Lower leg skin (tissue), 4 donors: ENCODE data around the gene ALOX5. TPM values are rescaled to one million over a fixed set of nuclear protein-coding genes. Genes with fewer than 3 reads are reported as not detected.
"Not testable (repeated sequence)": the region's sequence is repeated elsewhere in the genome, so short reads cannot be mapped to it uniquely, and the experiment has no call there.

ENCODE experiments used
- DNase-seq, 2 donors: peaks; one replicate each; pipeline ENCODE4 v3.0.0-alpha.2; 2019; ENCODE audit warnings: low spot score in 2 of 2
- H3K4me3 ChIP-seq: fragments of 200-600 bp; sonication (generic); 2 replicates; pipeline ENCODE4 v1.5.1; 2017; ENCODE audit warnings: mild to moderate bottlenecking, low read depth; ENCODE audit not compliant: poor library complexity, severe bottlenecking
- CTCF ChIP-seq, 3 donors: fragments of 450-650 bp; IDR thresholded peaks; one replicate each; pipeline ENCODE4 v1.5.1; 2016; ENCODE audit warnings: antibody characterized with exemption in 3 of 3, mild to moderate bottlenecking in 3 of 3, moderate library complexity in 2 of 3
- POLR2A ChIP-seq, 2 donors: fragments of 450-650 bp; IDR thresholded peaks; one replicate each; pipeline ENCODE4 v1.6.1; 2016 to 2017; ENCODE audit warnings: antibody characterized with exemption in 2 of 2, mild to moderate bottlenecking in 1 of 2, moderate library complexity in 1 of 2
- WGBS, 2 donors: methylation state at CpG; one replicate each; pipeline ENCODE4 v1.1.5; 2018; 5-methylcytosine and 5-hydroxymethylcytosine counted together
- intact Hi-C: fragments of 100-400 bp; cut with DNase I; formaldehyde crosslinking; loops from one replicate; pipeline ENCODE4 v1.15.0; 2023; ENCODE audit warnings: low total_unique reads
- total RNA-seq, 4 donors: library from RNA; depleted of rRNA; stranded (reverse); fragments of >200 nt; gene quantifications; one replicate each; pipeline ENCODE4 v1.1.0, GENCODE V29; 2016

ALOX5 gene
- total RNA-seq, 4 donors from 2014 or later: 7.4 to 16.0 (median 11.9) TPM

GRCh38 chr10:45403151-45403550 is 29.1 kb downstream of the ALOX5 start:
- WGBS, 2 donors: 82 to 85% methylated on average over 8 of the region's 8 CpGs
- TF ChIP-seq POLR2A (IDR thresholded peaks at IDR 0.05) (no peak), CTCF (IDR thresholded peaks at IDR 0.05) (no peak)
- no peak for DNase-seq
- no peak overlapping the region for H3K4me3 ChIP-seq
- intact Hi-C loops: no loop called here

- no peak overlapping the region for H3K4me3 ChIP-seq
- TF ChIP-seq CTCF (IDR thresholded peaks at IDR 0.05) (no peak), POLR2A (IDR thresholded peaks at IDR 0.05) (no peak)
- no peak for DNase-seq
- intact Hi-C loops: no loop called here
- 67 to 68% methylated on average over 10 of the region's 10 CpGs for WGBS, 2 donors
Measured at GRCh38 chr10:45404087-45404769, 30.2 kb downstream of the ALOX5 start.

DNA sequence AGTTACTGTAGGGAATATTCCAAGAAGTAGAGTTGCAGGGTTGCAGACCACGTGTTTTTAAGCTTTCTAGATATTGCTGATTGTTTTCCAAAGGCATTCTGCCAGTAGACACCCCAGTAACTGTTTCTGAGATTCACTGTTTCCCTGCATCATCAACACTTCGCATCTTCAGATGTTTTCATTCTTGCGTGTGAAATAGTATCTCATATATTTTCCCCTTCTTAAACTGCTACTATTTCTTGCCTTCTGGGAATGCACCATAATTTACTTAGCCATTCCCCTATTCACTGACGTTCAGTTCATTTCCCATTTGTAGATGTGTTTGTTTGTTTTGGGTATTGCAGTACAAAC is 30.7 kb downstream of the ALOX5 start:
- TF ChIP-seq CTCF (IDR thresholded peaks at IDR 0.05) (no peak), POLR2A (IDR thresholded peaks at IDR 0.05) (no peak)
- WGBS, 2 donors: 50 to 56% methylated on average over 4 of the region's 4 CpGs
- no peak for DNase-seq
- intact Hi-C loops: no loop called here
- no peak overlapping the region for H3K4me3 ChIP-seq

DNA sequence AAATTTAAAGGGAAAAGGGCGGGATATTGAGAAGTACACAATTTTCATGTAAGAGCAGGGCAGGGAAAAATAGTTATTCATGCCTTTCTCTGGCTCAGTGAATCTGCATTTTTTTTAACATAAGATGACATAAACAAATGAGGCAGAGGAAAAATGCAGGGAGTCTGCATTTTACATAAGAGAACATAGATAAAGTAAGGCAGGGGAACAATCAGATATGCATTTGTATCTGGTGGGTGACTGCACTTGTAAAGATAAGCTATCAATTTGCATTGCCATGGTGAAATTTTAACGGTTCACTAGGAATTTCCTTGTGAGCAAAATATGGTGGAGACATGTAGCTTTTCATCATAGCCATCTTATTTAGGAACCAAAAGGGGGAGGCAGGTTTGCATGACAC is 33.5 kb downstream of the ALOX5 start:
- TF ChIP-seq POLR2A (IDR thresholded peaks at IDR 0.05): no peak
- TF ChIP-seq CTCF (IDR thresholded peaks at IDR 0.05): no peak
- intact Hi-C loops: no loop called here
- H3K4me3 ChIP-seq: no peak overlapping the region
- DNase-seq: no peak
- 56 to 58% methylated on average over 2 of the region's 2 CpGs for WGBS, 2 donors

GRCh38 chr10:45408421-45409319 is 34.7 kb downstream of the ALOX5 start:
- 57% methylated on average over 5 of the region's 5 CpGs for WGBS, 2 donors
- no peak overlapping the region for H3K4me3 ChIP-seq
- TF ChIP-seq CTCF (IDR thresholded peaks at IDR 0.05) (no peak), POLR2A (IDR thresholded peaks at IDR 0.05) (no peak)
- no peak for DNase-seq
- intact Hi-C loops: no loop called here

DNA sequence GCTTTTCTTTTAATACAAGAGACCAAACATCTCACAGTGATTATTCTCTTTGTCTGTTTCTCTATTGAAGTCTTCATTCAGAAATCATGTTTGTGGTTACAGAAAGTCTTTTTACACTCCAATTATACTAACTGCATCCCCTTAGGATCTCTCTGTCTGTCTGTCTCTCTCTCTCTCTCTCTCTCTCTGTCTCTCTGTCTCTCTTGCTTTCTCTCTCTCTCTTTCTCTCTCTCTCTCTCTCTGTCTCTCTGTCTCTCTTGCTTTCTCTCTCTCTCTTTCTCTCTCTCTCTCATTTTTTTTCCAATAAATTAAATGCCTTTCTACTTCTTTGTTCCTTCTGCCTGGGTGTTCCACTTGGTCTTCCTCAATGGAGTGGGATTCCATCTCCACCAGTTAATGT is 35.3 kb downstream of the ALOX5 start:
- intact Hi-C loops, DNase-seq, H3K4me3 ChIP-seq: not testable (repeated sequence)
